Fibroblast of lung (primary cell): ENCODE data around the gene RAB40B. TPM values are rescaled to one million over a fixed set of nuclear protein-coding genes. Genes with fewer than 3 reads are reported as not detected.
A peak's percentile ranks its signal among the peaks of the same experiment; 100 is the strongest.

ENCODE experiments used
- DNase-seq, 2 donors: peaks; one replicate each; pipeline versions ENCODE4 v3.0.0 to v3.0.0-alpha.2; 2010; ENCODE audit warnings: low read depth in 2 of 2
- H2AFZ ChIP-seq: 2 replicates; pipeline ENCODE4 v1.5.1; 2012; ENCODE audit warnings: low read length, control low read depth, inconsistent platforms
- H3K27ac ChIP-seq: 2 replicates; pipeline ENCODE4 v1.5.1; 2011; ENCODE audit warnings: low read length, control low read depth; ENCODE audit not compliant: insufficient read depth
- H3K27me3 ChIP-seq: 2 replicates; pipeline ENCODE4 v1.5.1; 2011; ENCODE audit warnings: mild to moderate bottlenecking, low read length; ENCODE audit not compliant: control insufficient read depth, insufficient read depth
- H3K36me3 ChIP-seq: 2 replicates; pipeline ENCODE4 v1.5.1; 2011; ENCODE audit warnings: low read length; ENCODE audit not compliant: control insufficient read depth, insufficient read depth
- H3K4me1 ChIP-seq: 2 replicates; pipeline ENCODE4 v1.5.1; 2011; ENCODE audit warnings: low read length; ENCODE audit not compliant: control insufficient read depth, insufficient read depth; ENCODE audit errors: extremely low read depth
- H3K4me2 ChIP-seq: 2 replicates; pipeline ENCODE4 v1.5.1; 2011; ENCODE audit warnings: low read length, control low read depth; ENCODE audit not compliant: insufficient read depth; ENCODE audit errors: extremely low read depth
- H3K4me3 ChIP-seq, 4 experiments: fragments of 200-600 bp in 1 of 4; sonication (generic) in 1 of 4; replicated peaks in 1 of 4; 2 replicates each; pipeline ENCODE4 v1.5.1; 2011 to 2016; ENCODE audit warnings: low read length in 4 of 4, low read depth in 3 of 4, mild to moderate bottlenecking in 3 of 4, control low read depth in 2 of 4, inconsistent platforms in 1 of 4, mixed read lengths in 1 of 4; ENCODE audit not compliant: insufficient read depth in 1 of 4; ENCODE audit errors: control extremely low read depth in 1 of 4
- H3K79me2 ChIP-seq: 2 replicates; pipeline ENCODE4 v1.5.1; 2012; ENCODE audit warnings: mild to moderate bottlenecking, low read length, inconsistent platforms; ENCODE audit not compliant: control insufficient read depth, insufficient read depth
- H3K9ac ChIP-seq: 2 replicates; pipeline ENCODE4 v1.5.1; 2011; ENCODE audit warnings: mild to moderate bottlenecking, low read length, control low read depth; ENCODE audit not compliant: insufficient read depth
- H3K9me3 ChIP-seq: 2 replicates; pipeline ENCODE4 v1.5.1; 2012; ENCODE audit warnings: low read depth, low read length; ENCODE audit not compliant: control insufficient read depth, insufficient read depth
- H4K20me1 ChIP-seq: 2 replicates; pipeline ENCODE4 v1.5.1; 2011; ENCODE audit warnings: low read length; ENCODE audit not compliant: control insufficient read depth, insufficient read depth; ENCODE audit errors: extremely low read depth
- CTCF ChIP-seq, 2 donors: IDR thresholded peaks in 1 of 2; conservative IDR thresholded peaks in 1 of 2; 1 replicate in 1 of 2; 2 replicates in 1 of 2; pipeline ENCODE4 v1.5.1; 2011 to 2012; ENCODE audit warnings: low read length in 2 of 2, control low read depth in 1 of 2, inconsistent platforms in 1 of 2, low read depth in 1 of 2, mild to moderate bottlenecking in 1 of 2
- EZH2 ChIP-seq: IDR thresholded peaks from 2 replicates; pipeline ENCODE4 v1.5.1; 2012; ENCODE audit warnings: low read length, control low read depth, mild to moderate bottlenecking; ENCODE audit errors: missing control alignments
- polyA plus RNA-seq, 2 donors: library from polyadenylated mRNA; depleted of rRNA in 1 of 2; stranded (reverse) in 1 of 2; unstranded in 1 of 2; fragments of >200 nt; gene quantifications; 2 replicates each; pipeline ENCODE4 v1.2.1, GENCODE V29; 2011 to 2012; ENCODE audit warnings: missing spikeins in 1 of 2
- total RNA-seq: library from RNA; depleted of rRNA; stranded (reverse); fragments of >200 nt; gene quantifications from 2 replicates; pipeline ENCODE4 v1.2.1, GENCODE V29; 2014

The RAB40B gene
- total and polyA plus RNA-seq, 2 donors (not counting 1 experiment from before 2014, with no cell fraction given) = 3.3 TPM

- Histone ChIP-seq H3K9ac (no peak overlapping the region), H2AFZ (no peak overlapping the region), H3K4me1 (no peaks in the 10 kb centered on the region), H3K9me3 (no peaks in the 10 kb centered on the region), H3K4me3 (no peak overlapping the region), H3K36me3 (no peaks in the 10 kb centered on the region), H3K27me3 (no peaks in the 10 kb centered on the region), H4K20me1 (no peaks in the 10 kb centered on the region), H3K79me2 (no peaks in the 10 kb centered on the region), H3K27ac (no peak overlapping the region), H3K4me2 (no peak overlapping the region)
- no peak for DNase-seq
- TF ChIP-seq CTCF (conservative IDR thresholded peaks at IDR 0.05 in 1 of 2, IDR thresholded peaks at IDR 0.05 in 1 of 2; ENCODE audit: low read depth in 1 of 2, low read length in 2 of 2) (no peak), EZH2 (no peak)
Observed at GRCh38 chr17:82670661-82671450, 27.6 kb downstream of the RAB40B start.

GRCh38 chr17:82668631-82669099 is 29.8 kb downstream of the RAB40B start:
- no peaks in the 10 kb centered on the region for H3K79me2 ChIP-seq
- H3K4me1 ChIP-seq = no peaks in the 10 kb centered on the region
- H3K4me3 ChIP-seq = no peak overlapping the region
- no peaks in the 10 kb centered on the region for H3K36me3 ChIP-seq
- H3K9me3 ChIP-seq = no peaks in the 10 kb centered on the region
- H4K20me1 ChIP-seq = no peaks in the 10 kb centered on the region
- no peak overlapping the region for H3K27ac ChIP-seq
- no peak overlapping the region for H3K4me2 ChIP-seq
- peak; percentile 41 to 60 for TF ChIP-seq CTCF (conservative IDR thresholded peaks at IDR 0.05 in 1 of 2, IDR thresholded peaks at IDR 0.05 in 1 of 2; ENCODE audit: low read depth in 1 of 2, low read length in 2 of 2)
- no peak for TF ChIP-seq EZH2
- H3K27me3 ChIP-seq = no peaks in the 10 kb centered on the region
- no peak overlapping the region for H3K9ac ChIP-seq
- peak; percentile 38 to 60 for DNase-seq
- H2AFZ ChIP-seq = no peak overlapping the region

- TF ChIP-seq CTCF (conservative IDR thresholded peaks at IDR 0.05 in 1 of 2, IDR thresholded peaks at IDR 0.05 in 1 of 2; ENCODE audit: low read depth in 1 of 2, low read length in 2 of 2) (no peak), EZH2 (no peak)
- Histone ChIP-seq H2AFZ (no peak overlapping the region), H3K4me1 (no peaks in the 10 kb centered on the region), H3K27ac (no peak overlapping the region), H4K20me1 (no peaks in the 10 kb centered on the region), H3K27me3 (no peaks in the 10 kb centered on the region), H3K4me3 (no peak overlapping the region), H3K4me2 (no peak overlapping the region), H3K9me3 (no peaks in the 10 kb centered on the region), H3K79me2 (no peaks in the 10 kb centered on the region), H3K9ac (no peak overlapping the region), H3K36me3 (no peaks in the 10 kb centered on the region)
- DNase-seq = no peak
Observed at GRCh38 chr17:82668024-82668630, 30.4 kb downstream of the RAB40B start.
